ENCODE results near the gene TCF12. TPM values are rescaled to one million over a fixed set of nuclear protein-coding genes. Genes with fewer than 3 reads are reported as not detected.

The TCF12 gene
- total and polyA plus RNA-seq, 5 experiments from 2014 or later, result 43.2 to 77.3 (median 54.3) TPM

- no peak overlapping the region for H3K27ac Mint-ChIP-seq
- ATAC-seq (no peak), DNase-seq (no peak)
- POLR2A ChIA-PET, result no interaction called here
- no peaks in the 10 kb centered on the region for H3K9me3 Mint-ChIP-seq
- no peaks in the 10 kb centered on the region for H3K4me1 Mint-ChIP-seq
- H3K4me3 Mint-ChIP-seq, result no peak overlapping the region
- H3K36me3 Mint-ChIP-seq, result no peaks in the 10 kb centered on the region
- peaks cover 0 to 26% (median 5%) of the 10 kb centered on the region in 5 donors for H3K27me3 Mint-ChIP-seq
Observed at GRCh38 chr15:57314221-57314620, 395.8 kb downstream of the TCF12 start.

GRCh38 chr15:57316451-57316850, 398.0 kb downstream of the TCF12 start:
- H3K4me1 Mint-ChIP-seq, result peaks cover 0 to 6% (median 0%) of the 10 kb centered on the region in 4 donors
- DNase-seq (no peak), ATAC-seq (no peak)
- POLR2A ChIA-PET, result no interaction called here
- no peak overlapping the region for H3K27ac Mint-ChIP-seq
- H3K4me3 Mint-ChIP-seq, result no peak overlapping the region
- no peaks in the 10 kb centered on the region for H3K9me3 Mint-ChIP-seq
- no peaks in the 10 kb centered on the region for H3K36me3 Mint-ChIP-seq
- peaks cover 0 to 17% (median 5%) of the 10 kb centered on the region in 5 donors for H3K27me3 Mint-ChIP-seq

GRCh38 chr15:57319226-57319918, 400.9 kb downstream of the TCF12 start:
- Mint-ChIP-seq H3K4me1 (peaks cover 6 to 15% (median 6%) of the 10 kb centered on the region in 4 donors), H3K27ac (no peak overlapping the region), H3K36me3 (no peaks in the 10 kb centered on the region), H3K9me3 (no peaks in the 10 kb centered on the region), H3K4me3 (no peak overlapping the region), H3K27me3 (peaks cover 0 to 12% (median 3%) of the 10 kb centered on the region in 5 donors)
- no peak for ATAC-seq
- no peak for DNase-seq
- POLR2A ChIA-PET, result no interaction called here

GRCh38 chr15:57319919-57320560, 401.6 kb downstream of the TCF12 start:
- Mint-ChIP-seq H3K4me1 (peaks cover 6 to 15% (median 8%) of the 10 kb centered on the region in 4 donors), H3K27me3 (peaks cover 0 to 12% (median 2%) of the 10 kb centered on the region in 5 donors), H3K4me3 (no peak overlapping the region), H3K27ac (no peak overlapping the region), H3K9me3 (no peaks in the 10 kb centered on the region), H3K36me3 (no peaks in the 10 kb centered on the region)
- DNase-seq, result no peak
- ATAC-seq, result no peak
- POLR2A ChIA-PET, result no interaction called here

GRCh38 chr15:57320631-57321220, 402.3 kb downstream of the TCF12 start:
- ATAC-seq (no peak), DNase-seq (no peak)
- peaks cover 0 to 12% (median 1%) of the 10 kb centered on the region in 5 donors for H3K27me3 Mint-ChIP-seq
- peak overlapping the region in 1 of 10 donors; percentile 48 for H3K27ac Mint-ChIP-seq
- H3K4me1 Mint-ChIP-seq, result peaks cover 6 to 15% (median 8%) of the 10 kb centered on the region in 4 donors
- no peak overlapping the region for H3K4me3 Mint-ChIP-seq
- POLR2A ChIA-PET, result no interaction called here
- H3K36me3 Mint-ChIP-seq, result no peaks in the 10 kb centered on the region
- H3K9me3 Mint-ChIP-seq, result no peaks in the 10 kb centered on the region

- no peak overlapping the region for H3K4me3 Mint-ChIP-seq
Observed at GRCh38 chr15:57321485-57321884, 403.0 kb downstream of the TCF12 start.

GRCh38 chr15:57321973-57322601, 403.6 kb downstream of the TCF12 start:
- DNase-seq, result no peak
- Mint-ChIP-seq H3K4me3 (peak overlapping the region in 1 of 10 donors; percentile 7), H3K36me3 (no peaks in the 10 kb centered on the region), H3K27me3 (peaks cover 0 to 5% (median 1%) of the 10 kb centered on the region in 5 donors), H3K9me3 (no peaks in the 10 kb centered on the region), H3K27ac (peak overlapping the region in 2 of 10 donors; percentile 30 to 63), H3K4me1 (peaks cover 6 to 15% (median 8%) of the 10 kb centered on the region in 4 donors)
- no peak for ATAC-seq
- POLR2A ChIA-PET, result no interaction called here

More at GRCh38 chr15:57321485-57321884, 403.0 kb downstream of the TCF12 start:
- POLR2A ChIA-PET, result no interaction called here
- DNase-seq (no peak), ATAC-seq (no peak)
- no peaks in the 10 kb centered on the region for H3K36me3 Mint-ChIP-seq
- no peaks in the 10 kb centered on the region for H3K9me3 Mint-ChIP-seq
- no peak overlapping the region for H3K27ac Mint-ChIP-seq
- H3K27me3 Mint-ChIP-seq, result peaks cover 0 to 11% (median 1%) of the 10 kb centered on the region in 5 donors
- peaks cover 6 to 15% (median 8%) of the 10 kb centered on the region in 4 donors for H3K4me1 Mint-ChIP-seq

- no peaks in the 10 kb centered on the region for H3K36me3 Mint-ChIP-seq
- DNase-seq, result no peak
- POLR2A ChIA-PET, result no interaction called here
- peaks cover 6 to 15% (median 8%) of the 10 kb centered on the region in 4 donors for H3K4me1 Mint-ChIP-seq
- no peak for ATAC-seq
- H3K27ac Mint-ChIP-seq, result peak overlapping the region in 2 of 10 donors; percentile 57 to 63
- no peaks in the 10 kb centered on the region for H3K27me3 Mint-ChIP-seq
- no peaks in the 10 kb centered on the region for H3K9me3 Mint-ChIP-seq
- H3K4me3 Mint-ChIP-seq, result peak overlapping the region in 2 of 10 donors; percentile 7 to 49
Observed at GRCh38 chr15:57322602-57323250, 404.3 kb downstream of the TCF12 start.

GRCh38 chr15:57323299-57323805, 404.9 kb downstream of the TCF12 start:
- POLR2A ChIA-PET, result no interaction called here
- no peaks in the 10 kb centered on the region for H3K9me3 Mint-ChIP-seq
- peaks cover 6 to 15% (median 8%) of the 10 kb centered on the region in 4 donors for H3K4me1 Mint-ChIP-seq
- ATAC-seq, result no peak
- no peak for DNase-seq
- peak overlapping the region in 1 of 10 donors; percentile 57 for H3K27ac Mint-ChIP-seq
- no peaks in the 10 kb centered on the region for H3K36me3 Mint-ChIP-seq
- no peaks in the 10 kb centered on the region for H3K27me3 Mint-ChIP-seq
- H3K4me3 Mint-ChIP-seq, result peak overlapping the region in 1 of 10 donors; percentile 26

GRCh38 chr15:57323806-57324589, 405.6 kb downstream of the TCF12 start:
- POLR2A ChIA-PET, result no interaction called here
- peak in 1 of 2 donors; percentile 42 for ATAC-seq
- Mint-ChIP-seq H3K27ac (peak overlapping the region in 3 of 10 donors; percentile 10 to 65 (median 57)), H3K27me3 (peaks cover 0 to 3% (median 0%) of the 10 kb centered on the region in 5 donors), H3K36me3 (no peaks in the 10 kb centered on the region), H3K9me3 (no peaks in the 10 kb centered on the region), H3K4me1 (peaks cover 6 to 15% (median 8%) of the 10 kb centered on the region in 4 donors), H3K4me3 (peak overlapping the region in 1 of 10 donors; percentile 26)
- peak in 3 of 10 donors; percentile 5 to 13 (median 9) for DNase-seq

- ATAC-seq, result no peak
- no peak for DNase-seq
- Mint-ChIP-seq H3K4me1 (peaks cover 6 to 15% (median 8%) of the 10 kb centered on the region in 4 donors), H3K9me3 (no peaks in the 10 kb centered on the region), H3K4me3 (no peak overlapping the region), H3K27ac (no peak overlapping the region), H3K36me3 (no peaks in the 10 kb centered on the region), H3K27me3 (peaks cover 0 to 4% (median 3%) of the 10 kb centered on the region in 5 donors)
- POLR2A ChIA-PET, result no interaction called here
Observed at GRCh38 chr15:57324590-57324890, 406.1 kb downstream of the TCF12 start.
